Hematopoietic multipotent progenitor cell treated with erythropoietin and hydrocortisone succinate and interleukin-3 and kit ligand, for 8 days (in vitro differentiated cells): ENCODE data around the gene ZNF280C.

Source experiments
- DNase-seq: peaks from one replicate; pipeline ENCODE4 v3.0.0-alpha.2; 2015

ZNF280C gene

GRCh38 chrX:130176354-130176776 lies 92.3 kb downstream of the ZNF280C start:
- no peak for DNase-seq

- DNase-seq, result no peak
Measured at GRCh38 chrX:130174937-130175336, 93.8 kb downstream of the ZNF280C start.

GRCh38 chrX:130174045-130174704 lies 94.5 kb downstream of the ZNF280C start:
- DNase-seq, result peak; percentile 44

- DNase-seq, result peak; percentile 51
Measured at GRCh38 chrX:130173190-130173895, 95.4 kb downstream of the ZNF280C start.

GRCh38 chrX:130172127-130172845 lies 96.4 kb downstream of the ZNF280C start:
- no peak for DNase-seq

- peak; percentile 7 for DNase-seq
Measured at GRCh38 chrX:130171446-130172126, 97.1 kb downstream of the ZNF280C start, which contains the start of gene RAB33A. Gene RAB33A (plus strand): TSS chrX:130171962. CDS start chrX:130172063, 101 bp downstream.

- DNase-seq, result peak; percentile 86
Measured at GRCh38 chrX:130170752-130171445, 97.8 kb downstream of the ZNF280C start.

- no peak for DNase-seq
Measured at GRCh38 chrX:130167040-130167439, 101.7 kb downstream of the ZNF280C start.

- no peak for DNase-seq
Measured at GRCh38 chrX:130166503-130166777, 102.3 kb downstream of the ZNF280C start.

- peak; percentile 93 for DNase-seq
Measured at GRCh38 chrX:130165703-130166502, 102.8 kb downstream of the ZNF280C start, which contains the start of gene AIFM1. Gene AIFM1 (minus strand): TSS chrX:130165841. CDS start chrX:130165656, 185 bp downstream.

- DNase-seq, result no peak
Measured at GRCh38 chrX:130165181-130165702, 103.5 kb downstream of the ZNF280C start.

GRCh38 chrX:130163398-130163797 lies 105.3 kb downstream of the ZNF280C start:
- DNase-seq, result no peak

GRCh38 chrX:130162094-130162735 lies 106.5 kb downstream of the ZNF280C start:
- DNase-seq, result no peak

- no peak for DNase-seq
Measured at GRCh38 chrX:130159776-130160175, 108.9 kb downstream of the ZNF280C start.

- no peak for DNase-seq
Measured at GRCh38 chrX:130158311-130158710, 110.4 kb downstream of the ZNF280C start.

GRCh38 chrX:130155564-130155963 lies 113.1 kb downstream of the ZNF280C start:
- no peak for DNase-seq
